H9 (cell line): ENCODE data around the gene GALNT13. TPM values are rescaled to one million over a fixed set of nuclear protein-coding genes. Genes with fewer than 3 reads are reported as not detected.

Experiments
- DNase-seq: peaks from one replicate; pipeline ENCODE4 v3.0.0-alpha.2; 2017
- H2AFZ ChIP-seq: one replicate; pipeline ENCODE4 v1.6.1; 2013; ENCODE audit warnings: mild to moderate bottlenecking, low read length, control low read depth, moderate library complexity
- H2AK5ac ChIP-seq: 2 replicates; pipeline ENCODE4 v1.6.1; 2013; ENCODE audit warnings: low read length, control low read depth, mixed read lengths; ENCODE audit not compliant: insufficient read length
- H2BK120ac ChIP-seq: one replicate; pipeline ENCODE4 v1.6.1; 2013; ENCODE audit warnings: low read depth, mild to moderate bottlenecking, low read length, control low read depth, inconsistent platforms; ENCODE audit not compliant: poor library complexity, severe bottlenecking
- H2BK12ac ChIP-seq: 2 replicates; pipeline ENCODE4 v1.6.1; 2013; ENCODE audit warnings: low read length, control low read depth, mixed read lengths, low read depth; ENCODE audit not compliant: insufficient read length
- H2BK15ac ChIP-seq: 2 replicates; pipeline ENCODE4 v1.6.1; 2013; ENCODE audit warnings: low read depth, low read length, control low read depth
- H2BK20ac ChIP-seq: one replicate; pipeline ENCODE4 v1.6.1; 2013; ENCODE audit warnings: low read depth, mild to moderate bottlenecking, low read length, control low read depth, inconsistent platforms; ENCODE audit not compliant: poor library complexity, severe bottlenecking
- H2BK5ac ChIP-seq: 2 replicates; pipeline ENCODE4 v1.6.1; 2013; ENCODE audit warnings: low read length, control low read depth, mixed read lengths; ENCODE audit not compliant: insufficient read length
- H3K14ac ChIP-seq: 2 replicates; pipeline ENCODE4 v1.6.1; 2013; ENCODE audit warnings: low read length, control low read depth; ENCODE audit not compliant: insufficient read depth
- H3K18ac ChIP-seq: 2 replicates; pipeline ENCODE4 v1.6.1; 2013; ENCODE audit warnings: low read depth, mild to moderate bottlenecking, mixed read lengths, low read length, control low read depth; ENCODE audit not compliant: insufficient read length
- H3K23ac ChIP-seq: 2 replicates; pipeline ENCODE4 v1.6.1; 2013; ENCODE audit warnings: low read length, control low read depth, mixed read lengths, low read depth; ENCODE audit not compliant: insufficient read length
- H3K23me2 ChIP-seq: 2 replicates; pipeline ENCODE4 v1.6.1; 2013; ENCODE audit warnings: low read depth, mild to moderate bottlenecking, mixed read lengths, low read length, control low read depth; ENCODE audit not compliant: insufficient read length, poor library complexity, severe bottlenecking
- H3K27ac ChIP-seq: 2 replicates; pipeline ENCODE4 v1.5.1; 2013; ENCODE audit warnings: low read length, control low read depth, mixed read lengths, low read depth; ENCODE audit not compliant: insufficient read length
- H3K27me3 ChIP-seq: 2 replicates; pipeline ENCODE4 v1.6.1; 2013; ENCODE audit warnings: low read length, control low read depth, inconsistent platforms; ENCODE audit not compliant: insufficient read depth
- H3K4ac ChIP-seq: 2 replicates; pipeline ENCODE4 v1.6.1; 2013; ENCODE audit warnings: low read depth, mild to moderate bottlenecking, control low read depth, inconsistent platforms, low read length, moderate library complexity
- H3K4me1 ChIP-seq: 2 replicates; pipeline ENCODE4 v1.6.1; 2013; ENCODE audit warnings: low read length, control low read depth, inconsistent platforms; ENCODE audit not compliant: insufficient read depth
- H3K4me2 ChIP-seq: 2 replicates; pipeline ENCODE4 v1.6.1; 2013; ENCODE audit warnings: low read length, control low read depth, mixed read lengths; ENCODE audit not compliant: insufficient read length, insufficient read depth
- H3K56ac ChIP-seq: 2 replicates; pipeline ENCODE4 v1.6.1; 2013; ENCODE audit warnings: low read depth, mild to moderate bottlenecking, mixed read lengths, low read length, control low read depth; ENCODE audit not compliant: insufficient read length
- H3K79me1 ChIP-seq: 2 replicates; pipeline ENCODE4 v1.6.1; 2013; ENCODE audit warnings: low read depth, mild to moderate bottlenecking, moderate library complexity, low read length, control low read depth, inconsistent platforms; ENCODE audit not compliant: insufficient read depth, poor library complexity, severe bottlenecking
- H3K79me2 ChIP-seq: 2 replicates; pipeline ENCODE4 v1.6.1; 2013; ENCODE audit warnings: low read length, control low read depth, inconsistent platforms; ENCODE audit not compliant: insufficient read depth
- H3K9ac ChIP-seq: 2 replicates; pipeline ENCODE4 v1.6.1; 2013; ENCODE audit warnings: low read length, control low read depth, mixed read lengths; ENCODE audit not compliant: insufficient read length; ENCODE audit errors: extremely low read depth
- H3K9me3 ChIP-seq: one replicate; pipeline ENCODE4 v1.6.1; 2013; ENCODE audit warnings: low read depth, low read length, inconsistent platforms; ENCODE audit not compliant: control insufficient read depth
- H3T11ph ChIP-seq: one replicate; pipeline ENCODE4 v1.6.1; 2013; ENCODE audit warnings: mild to moderate bottlenecking, low read length, control low read depth, inconsistent platforms
- H4K20me1 ChIP-seq: one replicate; pipeline ENCODE4 v1.6.1; 2013; ENCODE audit not compliant: control insufficient read depth, insufficient read length, insufficient read depth
- H4K5ac ChIP-seq: 2 replicates; pipeline ENCODE4 v1.6.1; 2013; ENCODE audit warnings: low read depth, mild to moderate bottlenecking, mixed read lengths, low read length, control low read depth; ENCODE audit not compliant: insufficient read length
- H4K8ac ChIP-seq: replicated peaks from 2 replicates; pipeline ENCODE4 v1.6.1; 2013; ENCODE audit warnings: low read length, control low read depth, mixed read lengths, low read depth; ENCODE audit not compliant: insufficient read length
- H4K91ac ChIP-seq: 2 replicates; pipeline ENCODE4 v1.6.1; 2013; ENCODE audit warnings: low read depth, mild to moderate bottlenecking, moderate library complexity, mixed read lengths, low read length, control low read depth; ENCODE audit not compliant: insufficient read length
- H3K27ac Mint-ChIP-seq, 3 experiments: 2 replicates in 2 of 3; 3 replicates in 1 of 3; pipeline ENCODE4 v1.8.0; 2020 to 2021; ENCODE audit warnings: mixed read lengths in 3 of 3, mild to moderate bottlenecking in 1 of 3, moderate library complexity in 1 of 3
- H3K27me3 Mint-ChIP-seq: 2 replicates; pipeline ENCODE4 v1.8.0; 2021; ENCODE audit warnings: low read depth, mild to moderate bottlenecking, moderate library complexity, mixed read lengths
- H3K36me3 Mint-ChIP-seq, 3 experiments: 2 replicates in 2 of 3; 3 replicates in 1 of 3; pipeline ENCODE4 v1.8.0; 2020 to 2021; ENCODE audit warnings: low read depth in 3 of 3, mixed read lengths in 3 of 3; ENCODE audit not compliant: insufficient read depth in 1 of 3
- H3K4me1 Mint-ChIP-seq, 2 experiments: 2 replicates each; pipeline ENCODE4 v1.8.0; 2020; ENCODE audit warnings: mixed read lengths in 2 of 2
- H3K4me3 Mint-ChIP-seq, 2 experiments: 2 replicates in 1 of 2; 3 replicates in 1 of 2; pipeline ENCODE4 v1.8.0; 2020 to 2021; ENCODE audit warnings: mild to moderate bottlenecking in 2 of 2, mixed read lengths in 2 of 2, moderate library complexity in 1 of 2
- H3K9me3 Mint-ChIP-seq, 2 experiments: 2 replicates in 1 of 2; 3 replicates in 1 of 2; pipeline ENCODE4 v1.8.0; 2020; ENCODE audit warnings: mild to moderate bottlenecking in 2 of 2, mixed read lengths in 2 of 2, moderate library complexity in 1 of 2
- CTCF ChIP-seq: fragments of 200-600 bp; sonication (generic); conservative IDR thresholded peaks from 3 replicates; pipeline ENCODE4 v1.8.0; 2021; ENCODE audit warnings: antibody characterized with exemption, mild to moderate bottlenecking
- WGBS: extraction: QIAGEN DNeasy Blood & Tissue Kit; methylation state at CpG from one replicate; pipeline ENCODE4 v1.1.7; 2013; ENCODE audit warnings: missing lambda C conversion rate, low lambda C conversion rate, mixed read lengths; ENCODE audit not compliant: insufficient read length; ENCODE audit errors: extremely low coverage; 5-methylcytosine and 5-hydroxymethylcytosine counted together
- total RNA-seq: library from RNA; stranded (reverse); gene quantifications from 2 replicates; pipeline ENCODE4 v1.2.1, GENCODE V29; 2021

Gene GALNT13
- total RNA-seq, 1 experiment from 2014 or later = 6.6 TPM

GRCh38 chr2:154336201-154336600 lies 464.5 kb downstream of the GALNT13 start:
- no peaks in the 10 kb centered on the region for H3K23me2 ChIP-seq
- no peak overlapping the region for H4K91ac ChIP-seq
- no peak for DNase-seq
- peaks cover 19 to 23% of the 10 kb centered on the region in 2 experiments for H3K4me1 Mint-ChIP-seq
- no peak overlapping the region for H4K5ac ChIP-seq
- H3K23ac ChIP-seq = no peak overlapping the region
- H2BK12ac ChIP-seq = no peak overlapping the region
- no peaks in the 10 kb centered on the region for H3K79me1 ChIP-seq
- H3K14ac ChIP-seq = no peak overlapping the region
- H3K18ac ChIP-seq = no peak overlapping the region
- H3T11ph ChIP-seq = no peak overlapping the region
- H3K4ac ChIP-seq = no peak overlapping the region
- no peaks in the 10 kb centered on the region for H4K20me1 ChIP-seq
- no peaks in the 10 kb centered on the region for H3K27me3 ChIP-seq
- H3K27me3 Mint-ChIP-seq = no peaks in the 10 kb centered on the region
- peaks cover 3% of the 10 kb centered on the region; the same call in 1 of the 2 replicates for H3K4me1 ChIP-seq
- no peaks in the 10 kb centered on the region for H3K36me3 Mint-ChIP-seq
- H3K27ac Mint-ChIP-seq = no peak overlapping the region; a peak in 3 of 7 replicates
- no peak overlapping the region for H2BK120ac ChIP-seq
- H3K9ac ChIP-seq = no peak overlapping the region
- no peak overlapping the region for H3K56ac ChIP-seq
- no peak for TF ChIP-seq CTCF
- H3K27ac ChIP-seq = no peak overlapping the region
- no peaks in the 10 kb centered on the region for H3K9me3 ChIP-seq
- no peak overlapping the region for H2AFZ ChIP-seq
- no peak overlapping the region for H2BK15ac ChIP-seq
- no peak overlapping the region for H3K4me2 ChIP-seq
- no peak overlapping the region for H4K8ac ChIP-seq
- H3K4me3 Mint-ChIP-seq = no peak overlapping the region
- no CpG with 5 or more reads among the region's 1 CpG for WGBS
- H2BK20ac ChIP-seq = no peak overlapping the region
- H2AK5ac ChIP-seq = no peak overlapping the region
- H2BK5ac ChIP-seq = no peak overlapping the region
- no peaks in the 10 kb centered on the region; a peak in 1 of 5 replicates for H3K9me3 Mint-ChIP-seq
- no peaks in the 10 kb centered on the region for H3K79me2 ChIP-seq
